Measurements from ENCODE around the gene CEACAM5. TPM values are rescaled to one million over a fixed set of nuclear protein-coding genes. Genes with fewer than 3 reads are reported as not detected.

Gene CEACAM5
- total and polyA plus RNA-seq, 2 of the 4 experiments (the other 2 are of a cell fraction), result not detected

GRCh38 chr19:41690801-41691065 lies 17.7 kb upstream of the CEACAM5 start:
- CTCF ChIA-PET, result no interaction called here
- no CpG with 5 or more reads among the region's 3 CpGs for WGBS, 2 experiments (ENCODE audit: extremely low coverage in 2 of 2, insufficient read length in 1 of 2)
- H4K91ac ChIP-seq (ENCODE audit: insufficient read depth, low read depth, low read length), result no peak overlapping the region
- no peak overlapping the region for H3K9ac ChIP-seq (ENCODE audit: low read depth, low read length)
- H3K18ac ChIP-seq (ENCODE audit: low read depth, low read length), result no peak overlapping the region
- no peak overlapping the region for H2AFZ ChIP-seq (replicated peaks; ENCODE audit: low read length, poor library complexity)
- no peak overlapping the region for H2AK5ac ChIP-seq (ENCODE audit: low read depth, low read length)
- H2BK20ac ChIP-seq (ENCODE audit: low read depth, low read length), result no peak overlapping the region
- no peak overlapping the region for H3K4ac ChIP-seq (ENCODE audit: low read depth, low read length)
- POLR2A ChIA-PET (ENCODE audit: unreplicated experiment), result no interaction called here
- H3K56ac ChIP-seq (ENCODE audit: extremely low read depth, insufficient read depth, low read length), result no peak overlapping the region
- BruUV-seq (replicated peaks), result no TSS peak
- no peak overlapping the region for H3K14ac ChIP-seq (replicated peaks; ENCODE audit: low read depth, low read length)
- H2BK5ac ChIP-seq (ENCODE audit: low read depth, low read length, poor library complexity, severe bottlenecking), result no peak overlapping the region
- no peaks in the 10 kb centered on the region for H3K9me3 ChIP-seq (ENCODE audit: control insufficient read depth, insufficient read depth, low read length)
- no peaks in the 10 kb centered on the region for H3K36me3 ChIP-seq (ENCODE audit: control insufficient read depth, insufficient read depth, low read length)
- no peaks in the 10 kb centered on the region for H3K4me1 ChIP-seq (ENCODE audit: control insufficient read depth, insufficient read depth, low read length)
- no peak overlapping the region for H2AK9ac ChIP-seq (replicated peaks; ENCODE audit: low read depth, low read length, poor library complexity)
- DNase-seq (no peak), ATAC-seq (ENCODE audit: low read depth) (no peak)
- intact Hi-C loops (cut with micrococcal nuclease) (loop anchor here (2.0 kb wide), 1 partner anchor 48 kb away; no protein-coding TSS in a partner anchor), in situ Hi-C loops (cut with MboI; ENCODE audit: low sequenced_read_pairs) (no loop called here), dilution Hi-C loops (cut with HindIII; ENCODE audit: low sequenced_read_pairs, unreplicated experiment) (no loop called here)
- no peak overlapping the region for H3K4me2 ChIP-seq (ENCODE audit: low read depth, low read length)
- no peak overlapping the region for H2BK15ac ChIP-seq (ENCODE audit: low read depth, low read length)
- no peak overlapping the region for H4K5ac ChIP-seq (ENCODE audit: low read depth, low read length)
- H3K27ac ChIP-seq (ENCODE audit: insufficient read depth, low read length), result no peak overlapping the region
- H4K20me1 ChIP-seq (ENCODE audit: insufficient read depth, low read length), result no peaks in the 10 kb centered on the region
- H4K8ac ChIP-seq (ENCODE audit: low read depth in 2 of 2, low read length in 2 of 2), result no peak overlapping the region
- H3K79me1 ChIP-seq (ENCODE audit: low read depth in 1 of 2, low read length in 2 of 2), result no peaks in the 10 kb centered on the region
- H3K23ac ChIP-seq (ENCODE audit: low read depth, low read length), result no peak overlapping the region
- H3K4me3 ChIP-seq (ENCODE audit: insufficient read depth, low read depth, low read length), result no peak overlapping the region
- H3K9me1 ChIP-seq (ENCODE audit: insufficient read depth, low read length), result no peaks in the 10 kb centered on the region
- no peak overlapping the region for H2BK120ac ChIP-seq (ENCODE audit: low read depth, low read length)
- no peak for TF ChIP-seq SMC3 (IDR thresholded peaks at IDR 0.05; ENCODE audit: low read depth, low read length)
- TF ChIP-seq POLR2A (IDR thresholded peaks at IDR 0.05; ENCODE audit: low read depth, low read length), result no peak
- TF ChIP-seq RAD21 (IDR thresholded peaks at IDR 0.05; ENCODE audit: low read length), result no peak
- no peak for TF ChIP-seq RCOR1 (IDR thresholded peaks at IDR 0.05; ENCODE audit: insufficient replicate concordance, low read length)
- no peak for TF ChIP-seq BHLHE40 (IDR thresholded peaks at IDR 0.05; ENCODE audit: low read depth, low read length)
- no peak for TF ChIP-seq MXI1 (IDR thresholded peaks at IDR 0.05; ENCODE audit: borderline replicate concordance, low read depth, low read length)
- no peak for TF ChIP-seq CEBPB (IDR thresholded peaks at IDR 0.05; ENCODE audit: low read depth, low read length)
- TF ChIP-seq CHD1 (IDR thresholded peaks at IDR 0.05; ENCODE audit: low read depth, low read length), result no peak
- no peak for TF ChIP-seq NFE2L2 (IDR thresholded peaks at IDR 0.05; ENCODE audit: low read depth, low read length)
- no peak for TF ChIP-seq MAFK (IDR thresholded peaks at IDR 0.05; ENCODE audit: low read depth, low read length)
- TF ChIP-seq RFX5 (IDR thresholded peaks at IDR 0.05; ENCODE audit: low read depth, low read length), result no peak
- TF ChIP-seq ELK1 (IDR thresholded peaks at IDR 0.05; ENCODE audit: borderline replicate concordance, low read depth, low read length), result no peak
- H3K27me3 ChIP-seq (ENCODE audit: control insufficient read depth, insufficient read depth, low read length), result no peaks in the 10 kb centered on the region

Data from IMR-90 (cell line).